ENCODE measurements around the gene ITIH4.

The ITIH4 gene

DNA sequence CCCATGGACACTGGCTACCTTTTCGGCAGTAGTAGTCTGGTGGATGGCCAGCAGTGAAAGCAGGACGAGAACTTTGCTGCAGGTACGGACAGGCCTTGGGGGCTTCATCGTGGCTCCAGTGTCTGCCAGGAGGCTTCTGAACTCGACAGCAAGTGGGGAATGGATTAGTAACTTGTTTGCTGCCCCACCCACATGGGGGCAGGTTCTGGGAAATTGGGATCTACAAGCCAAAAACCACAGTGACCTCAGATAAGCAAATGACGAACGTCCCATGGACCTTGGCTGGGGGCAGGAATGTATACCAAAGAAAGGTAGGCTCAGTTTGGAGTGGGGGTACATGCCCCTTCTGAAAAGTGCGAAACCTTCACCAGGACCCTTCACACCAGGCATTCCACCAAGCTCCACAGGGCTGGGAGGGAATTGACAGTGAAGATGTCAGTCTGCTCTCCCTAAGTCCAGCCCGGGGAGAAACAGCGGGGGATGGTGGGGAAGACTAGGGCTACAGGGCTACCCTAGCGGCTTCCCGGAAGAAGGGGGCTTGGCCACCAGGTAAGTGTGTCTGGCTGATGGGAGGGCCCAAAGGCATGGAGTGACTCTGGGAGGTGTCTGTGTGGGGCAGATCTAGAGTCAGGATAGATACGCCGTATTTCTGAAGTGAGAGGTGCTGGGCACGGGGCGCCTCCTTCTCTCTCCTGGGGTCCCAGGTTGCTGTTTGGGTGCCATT, at the start of gene ITIH4:
Gene ITIH4, minus strand, starts transcription at position 138 of the 724 bp plus-strand sequence. Its CDS starts 30 bp downstream, at position 108.
- DNase-seq: no peak

DNA sequence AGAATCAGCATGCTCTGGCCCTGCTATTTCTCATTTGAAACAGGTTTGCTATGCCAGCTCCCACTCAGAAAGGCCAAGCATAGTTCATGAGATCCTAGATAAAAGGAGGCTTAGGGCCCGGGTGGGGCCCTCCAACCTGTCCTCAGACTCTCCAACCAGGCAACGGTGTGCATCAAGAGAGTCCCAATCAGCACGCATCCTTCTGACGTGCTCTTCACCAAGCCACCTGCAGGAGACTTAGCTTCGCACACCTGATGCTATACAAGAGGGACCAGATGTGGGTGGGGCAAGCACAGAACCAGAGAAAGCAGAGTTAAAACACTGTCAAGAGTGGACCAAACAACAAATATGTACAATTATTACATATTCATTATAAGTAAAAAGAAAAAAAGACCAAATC, 49.6 kb upstream of the ITIH4 start:
- no peak for DNase-seq

DNA sequence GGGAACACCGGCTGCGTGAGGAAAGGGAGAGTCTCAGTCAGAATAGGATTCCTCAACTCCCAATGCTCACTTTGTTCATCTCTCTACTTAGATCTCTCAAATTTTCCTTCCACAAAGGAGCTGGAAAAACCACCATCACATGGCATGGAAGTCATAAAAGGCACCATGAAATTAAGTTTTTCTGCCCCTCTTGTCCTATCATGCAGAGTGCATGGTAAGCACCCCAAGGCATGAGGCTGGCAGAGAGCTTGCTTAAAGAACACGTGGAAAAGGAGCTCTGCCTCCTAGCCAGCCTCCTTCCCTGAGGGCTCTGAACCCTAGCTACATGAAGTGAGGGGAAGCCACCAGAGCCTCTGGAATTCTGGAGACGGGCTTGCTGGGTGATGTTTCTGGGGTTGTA, 49.1 kb upstream of the ITIH4 start:
- no peak for DNase-seq

DNA sequence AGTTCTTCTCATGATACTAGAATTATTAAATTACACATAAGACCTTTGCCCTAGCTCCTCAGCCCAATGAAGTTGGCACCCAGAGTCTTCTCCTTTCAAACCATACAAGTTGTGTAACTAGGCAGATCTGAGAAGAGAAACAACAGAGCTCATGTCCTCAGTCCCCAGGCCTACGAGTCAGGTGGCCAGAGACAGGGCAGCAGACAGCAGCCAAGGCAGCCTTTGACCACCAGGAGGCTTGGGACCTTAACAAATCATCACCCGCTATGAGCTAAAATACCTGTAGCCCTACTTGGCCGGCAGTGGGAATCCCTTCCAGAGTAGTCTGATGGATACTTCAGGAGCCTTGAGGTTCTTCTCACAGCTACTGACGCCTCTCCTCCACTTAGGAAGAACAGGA, 48.6 kb upstream of the ITIH4 start:
- no peak for DNase-seq

DNA sequence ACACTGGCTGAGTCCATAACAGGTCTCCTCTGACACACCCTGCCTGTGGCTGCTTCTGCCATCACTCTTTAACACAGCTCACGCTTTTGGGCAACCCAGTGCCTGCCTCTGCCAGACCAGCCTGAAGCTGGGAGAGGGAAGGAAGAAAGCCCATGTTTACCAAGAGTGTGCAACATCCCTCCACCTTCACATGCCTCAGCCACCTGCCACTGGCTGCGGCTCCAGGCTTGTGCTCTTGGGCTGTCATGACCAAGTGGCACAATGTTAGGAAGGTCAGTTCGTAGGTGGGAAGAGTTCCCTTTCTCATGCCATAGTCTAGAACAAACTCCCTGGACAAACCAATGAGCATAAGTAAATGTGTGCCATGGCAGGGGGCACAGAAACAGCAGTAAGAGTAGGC, 46.6 kb upstream of the ITIH4 start:
- no peak for DNase-seq

DNA sequence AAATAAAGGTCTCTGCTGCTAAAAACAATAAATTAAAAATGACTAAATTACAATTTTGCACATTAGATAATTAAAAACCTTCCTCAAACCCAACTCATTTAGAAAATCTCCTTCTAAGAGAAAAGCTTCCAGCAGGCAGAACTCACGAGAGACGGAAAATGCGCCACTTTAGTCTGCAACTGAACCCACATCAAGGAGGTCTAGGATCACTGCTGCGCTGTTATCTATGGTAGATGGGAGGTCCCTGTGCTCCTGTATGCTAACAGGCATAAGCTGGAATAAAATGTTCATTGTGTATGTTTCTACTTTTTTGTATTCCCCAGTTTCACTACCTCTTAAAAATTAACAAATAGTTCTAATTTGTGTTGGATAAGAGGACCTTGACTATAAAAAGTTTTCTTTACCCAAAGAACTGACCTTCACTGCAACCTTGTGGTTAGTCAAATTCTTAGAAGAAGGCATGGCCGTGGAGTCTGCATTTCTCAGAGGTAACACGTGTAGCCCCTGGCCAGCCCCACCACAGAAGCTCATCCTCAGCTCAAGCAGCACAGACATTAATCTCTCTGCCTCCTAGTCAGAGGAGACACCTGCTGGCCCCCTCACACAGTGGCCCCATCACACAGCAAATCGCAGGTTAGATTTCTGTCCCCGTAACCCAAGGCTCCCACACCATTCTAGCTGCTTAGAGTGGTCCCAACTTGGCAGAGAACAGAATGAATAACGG, 44.6 kb upstream of the ITIH4 start:
- DNase-seq: no peak

DNA sequence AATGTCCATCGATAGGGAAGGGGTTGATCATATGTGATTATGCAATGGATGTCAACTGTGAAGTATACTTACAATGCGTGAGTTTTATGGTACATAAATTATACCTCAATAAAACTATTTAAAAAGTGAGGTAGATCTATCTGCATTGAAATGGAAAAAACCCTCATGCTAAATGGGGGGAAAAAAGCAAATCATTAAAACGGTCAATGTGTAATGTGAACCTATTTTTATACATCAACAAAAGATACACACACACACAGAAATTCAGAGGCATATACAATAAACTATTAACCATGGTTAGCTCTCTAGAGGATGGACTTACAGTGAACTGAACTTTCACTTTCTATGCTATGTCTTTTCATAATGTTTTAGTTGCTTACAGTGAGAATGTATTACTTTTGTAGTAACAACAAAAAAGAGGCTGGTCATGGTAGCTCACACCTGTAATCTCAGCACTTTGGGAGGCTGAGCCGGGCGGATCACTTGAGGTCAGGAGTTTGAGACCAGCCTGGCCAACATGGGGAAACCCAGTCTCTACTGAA, 43.8 kb upstream of the ITIH4 start:
- DNase-seq: no peak

DNA sequence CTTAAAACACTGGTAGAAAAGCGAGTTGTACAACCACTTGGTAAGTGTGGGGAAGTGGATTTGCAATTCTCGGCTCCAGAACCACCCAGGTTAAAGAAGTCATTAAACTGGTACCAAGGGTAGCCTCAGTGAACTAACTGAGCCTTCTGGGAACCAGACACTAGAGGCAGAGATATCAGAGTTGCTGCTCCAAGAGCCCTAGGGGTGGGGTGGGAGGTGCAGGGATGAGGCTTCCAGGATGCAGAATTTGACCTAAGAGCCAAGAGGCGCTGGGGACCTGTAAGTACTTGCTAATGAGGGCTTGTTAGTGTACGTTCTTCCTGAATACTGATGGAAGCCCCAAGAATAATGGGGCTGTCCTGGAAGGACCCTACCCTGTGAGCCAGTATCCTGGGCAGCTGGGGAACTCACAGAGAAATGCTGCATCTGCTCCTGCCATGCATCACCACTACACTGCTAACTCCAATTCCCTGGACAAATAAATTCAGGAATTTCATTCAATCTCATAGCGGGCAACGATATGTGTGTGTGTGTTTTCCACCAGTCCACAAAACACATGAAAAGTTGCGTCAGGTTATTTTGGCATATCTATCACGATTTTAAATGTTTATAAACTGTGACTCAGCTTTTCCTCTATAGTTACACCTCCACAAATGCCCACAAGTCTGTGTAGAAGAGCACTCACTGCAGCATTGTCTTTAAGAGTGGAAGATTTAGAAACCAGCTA, 43.1 kb upstream of the ITIH4 start:
- no peak for DNase-seq

DNA sequence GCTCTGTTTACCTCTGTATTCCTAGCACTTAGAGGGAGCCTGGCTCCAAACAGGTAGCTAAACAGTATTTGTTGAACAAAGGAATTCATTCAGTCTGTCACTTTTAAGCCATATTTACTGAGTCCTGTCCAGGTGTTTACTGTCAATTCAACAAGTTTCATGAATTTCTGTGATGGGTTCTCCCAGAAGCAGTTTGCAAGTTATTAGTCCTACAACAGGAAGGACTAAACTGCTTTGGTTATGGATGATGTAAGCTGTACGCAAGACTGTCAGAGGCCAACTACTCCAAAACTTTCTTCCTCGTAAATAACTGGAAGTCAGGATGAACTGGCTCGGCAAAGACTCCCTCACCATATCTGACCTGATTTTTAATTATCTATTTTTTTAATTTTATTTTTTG, 41.8 kb upstream of the ITIH4 start:
- DNase-seq: no peak

DNA sequence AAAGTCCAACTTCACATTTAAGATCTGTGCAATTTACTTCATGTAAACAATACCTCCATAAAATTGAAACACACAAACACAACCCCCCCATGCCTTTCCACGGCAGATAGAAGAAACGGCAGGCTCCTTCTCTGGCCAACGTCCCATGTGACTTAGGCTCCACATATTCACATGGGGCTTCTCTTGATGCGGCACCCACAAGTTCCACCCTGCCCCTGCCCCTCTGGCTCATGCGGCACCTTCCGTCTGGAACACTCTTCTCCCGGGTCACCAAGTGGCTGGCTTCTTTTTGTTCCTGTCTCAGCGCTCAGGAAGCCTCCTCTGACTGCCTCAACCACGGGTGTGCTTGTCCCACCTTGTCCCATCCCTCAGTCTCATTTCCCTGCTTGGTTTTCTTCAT, 41.3 kb upstream of the ITIH4 start:
- no peak for DNase-seq

DNA sequence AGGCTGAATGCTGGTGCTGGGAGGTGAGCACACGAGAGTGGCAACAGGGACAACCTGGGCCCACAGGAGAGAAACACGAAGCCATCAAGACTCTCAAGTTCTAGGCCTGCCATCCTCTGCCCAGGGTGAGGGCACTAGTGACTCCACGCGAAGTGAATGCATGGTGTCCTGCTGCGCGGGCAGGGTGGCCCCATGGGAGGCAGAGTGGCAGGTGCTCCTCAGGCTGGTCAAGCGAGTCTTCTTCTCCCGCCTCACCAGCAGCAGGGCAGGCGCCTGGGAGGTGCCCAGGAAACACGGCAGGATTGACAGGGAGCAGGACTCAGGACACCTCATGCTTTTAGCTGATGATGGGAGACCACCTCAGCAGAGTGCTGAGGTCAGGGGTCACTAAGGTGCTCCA, 40.0 kb upstream of the ITIH4 start:
- no peak for DNase-seq

DNA sequence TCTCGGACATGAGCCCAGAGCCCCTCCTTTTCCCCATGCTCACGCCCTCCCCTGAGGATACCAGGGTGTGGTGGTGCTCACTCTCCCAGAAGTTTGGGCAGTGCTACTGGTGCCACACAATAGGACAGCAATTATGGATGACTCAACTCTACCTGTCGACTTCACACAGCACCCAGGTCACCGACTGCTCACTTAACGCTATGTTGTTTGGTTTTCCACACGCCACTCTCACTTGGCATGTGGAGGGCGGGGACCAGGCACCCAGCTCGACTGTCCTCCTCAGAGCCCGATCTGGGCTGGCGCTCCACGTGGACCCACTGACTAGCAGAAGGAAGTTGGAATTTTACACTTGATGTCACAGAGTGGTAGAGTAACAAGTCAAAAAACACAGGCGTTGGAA, 36.0 kb upstream of the ITIH4 start:
- DNase-seq: no peak

DNA sequence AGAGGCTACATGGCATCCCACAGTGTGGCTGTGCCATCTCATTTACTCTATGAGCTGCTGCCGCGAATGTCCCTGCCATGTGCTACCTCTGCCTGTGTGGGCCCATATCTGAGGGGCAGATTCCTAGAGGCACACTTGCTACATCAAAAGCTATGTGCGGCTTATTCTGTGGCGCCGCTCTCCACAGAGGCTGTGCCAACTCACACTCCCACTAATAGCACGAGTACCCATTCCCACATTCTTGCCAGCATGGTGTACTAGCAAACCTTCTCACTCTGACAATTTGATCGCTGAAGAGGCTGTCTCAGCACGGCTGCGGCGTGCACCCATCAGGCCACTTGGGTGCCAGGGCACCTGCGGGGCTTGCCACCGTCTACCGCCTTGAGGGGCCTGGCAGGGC, 35.5 kb upstream of the ITIH4 start:
- no peak for DNase-seq

DNA sequence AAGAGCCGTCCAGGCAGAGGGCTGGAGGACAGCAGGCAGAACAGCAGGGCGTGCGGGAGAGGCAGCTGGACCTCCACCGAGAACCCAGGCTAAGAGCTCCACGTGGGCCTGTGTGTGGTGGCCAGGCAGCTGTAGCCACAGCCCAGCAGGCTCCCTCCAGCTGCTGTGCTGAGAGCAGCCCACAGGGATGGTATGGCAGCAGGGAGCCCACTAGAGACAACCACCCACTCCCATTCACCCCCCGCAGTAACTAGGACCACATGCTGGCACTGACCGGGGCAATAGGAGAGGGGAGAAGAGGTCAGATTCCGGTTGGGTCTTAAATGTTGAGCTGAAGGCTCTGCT, 29.9 kb upstream of the ITIH4 start:
- DNase-seq: no peak

DNA sequence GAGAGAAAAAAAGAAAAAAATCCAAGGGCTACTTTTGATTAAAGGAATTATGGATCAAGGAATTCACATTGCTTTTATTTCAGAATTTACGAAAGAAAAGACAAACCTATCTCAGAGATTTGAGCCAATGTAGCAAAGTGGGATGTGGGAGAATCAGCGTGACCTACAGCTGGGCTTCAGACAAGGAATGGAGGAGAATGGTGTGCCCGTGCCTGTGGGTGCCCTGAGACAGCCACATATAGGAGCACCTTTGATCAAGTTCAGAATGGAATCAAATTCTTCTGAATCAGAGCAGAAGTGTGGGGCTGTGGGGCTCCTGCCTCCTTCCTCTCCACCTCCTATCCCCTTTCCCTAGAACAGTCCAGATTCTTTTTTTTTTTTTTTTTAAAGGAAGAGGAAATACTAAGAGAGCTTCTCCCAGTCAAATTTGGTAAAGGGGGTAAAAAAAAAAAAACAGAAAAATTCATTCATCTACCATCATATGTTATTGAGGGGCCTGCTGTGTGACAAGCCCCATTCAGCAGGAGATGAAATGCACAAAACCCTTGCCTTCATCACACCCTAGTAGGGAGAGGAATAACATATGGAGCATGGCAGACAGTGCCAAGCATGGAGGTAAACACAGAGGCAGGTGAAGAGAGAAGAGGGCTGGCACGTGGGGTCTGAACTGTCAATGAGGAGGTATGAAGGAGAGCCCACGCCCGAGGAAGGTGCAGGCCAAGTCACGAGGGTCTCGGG, 29.4 kb upstream of the ITIH4 start:
- no peak for DNase-seq

DNA sequence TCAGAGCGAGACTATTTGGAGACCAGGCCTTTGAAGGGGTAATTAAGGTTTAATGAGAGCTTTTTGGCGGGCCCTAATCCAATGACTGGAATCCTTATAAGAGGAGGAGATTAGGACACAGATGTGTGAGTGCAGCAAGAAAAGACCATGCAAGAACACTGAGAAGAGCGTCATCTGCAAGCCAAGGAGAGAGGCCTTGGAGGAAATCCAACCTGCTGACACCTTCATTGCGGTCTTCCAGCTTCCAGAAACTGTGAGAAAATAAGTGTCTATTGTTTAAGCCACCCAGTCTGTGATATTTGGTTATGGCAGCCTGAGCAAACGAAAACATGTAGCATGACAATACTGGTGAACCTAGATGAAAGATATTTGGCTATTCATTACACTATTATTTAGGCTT, 27.4 kb upstream of the ITIH4 start:
- DNase-seq: no peak

DNA sequence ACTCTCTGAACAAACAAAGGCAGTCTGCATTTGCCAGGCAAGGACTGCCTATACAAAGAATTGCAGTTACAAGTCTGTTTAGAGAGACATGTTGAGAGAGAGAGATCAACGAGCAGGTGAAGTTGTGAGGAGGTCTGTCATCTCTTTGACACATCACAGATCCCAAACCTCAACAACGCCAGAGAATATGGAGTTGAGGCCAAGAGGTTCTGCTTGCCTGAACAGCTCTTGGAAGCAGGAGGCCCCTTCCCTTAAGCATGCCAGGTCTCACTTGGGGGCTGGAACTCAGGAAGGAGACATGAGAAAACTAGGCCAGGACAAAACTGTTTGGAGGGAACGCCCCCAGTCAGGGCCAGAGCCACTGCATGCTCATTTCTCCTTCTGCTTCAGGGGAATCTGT, 26.7 kb upstream of the ITIH4 start:
- no peak for DNase-seq

DNA sequence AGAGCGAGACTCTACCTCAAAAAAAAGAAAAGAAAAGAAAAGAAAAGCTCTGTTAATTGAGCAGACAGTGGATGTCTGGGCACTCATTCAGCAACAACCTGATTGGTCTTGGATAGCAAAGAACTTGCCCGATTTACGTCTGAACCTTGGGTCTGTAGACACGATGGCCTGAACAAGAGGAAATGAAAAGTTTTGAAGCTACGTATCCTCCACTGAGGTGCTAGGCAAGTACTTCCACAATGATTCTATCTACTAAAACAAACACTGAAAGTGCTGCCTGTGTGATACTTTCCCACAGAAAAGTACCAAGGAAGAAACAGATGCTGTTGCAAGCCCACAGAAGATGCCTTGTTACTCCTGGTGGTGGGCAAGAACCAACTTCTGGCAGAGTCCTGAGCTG, 26.2 kb upstream of the ITIH4 start:
- DNase-seq: no peak

DNA sequence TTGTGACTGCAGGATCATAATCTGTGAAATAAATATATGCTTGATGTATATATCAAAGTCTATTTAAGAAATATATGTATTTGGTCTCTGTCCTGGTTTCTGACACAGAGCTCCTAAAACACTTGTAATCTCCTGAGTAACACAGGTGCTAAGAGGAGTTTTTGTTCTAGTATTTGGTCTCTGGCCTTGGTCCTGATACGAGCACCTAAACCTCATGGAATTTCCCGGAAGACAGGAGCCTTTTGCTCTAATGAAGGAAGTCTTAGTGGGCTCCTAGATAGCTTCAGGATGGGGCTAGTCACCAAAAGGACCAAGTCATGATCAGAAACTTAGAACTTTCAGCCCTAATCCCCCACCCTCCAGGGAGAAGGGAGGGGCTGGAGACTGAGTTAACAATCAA, 23.5 kb upstream of the ITIH4 start:
- no peak for DNase-seq

DNA sequence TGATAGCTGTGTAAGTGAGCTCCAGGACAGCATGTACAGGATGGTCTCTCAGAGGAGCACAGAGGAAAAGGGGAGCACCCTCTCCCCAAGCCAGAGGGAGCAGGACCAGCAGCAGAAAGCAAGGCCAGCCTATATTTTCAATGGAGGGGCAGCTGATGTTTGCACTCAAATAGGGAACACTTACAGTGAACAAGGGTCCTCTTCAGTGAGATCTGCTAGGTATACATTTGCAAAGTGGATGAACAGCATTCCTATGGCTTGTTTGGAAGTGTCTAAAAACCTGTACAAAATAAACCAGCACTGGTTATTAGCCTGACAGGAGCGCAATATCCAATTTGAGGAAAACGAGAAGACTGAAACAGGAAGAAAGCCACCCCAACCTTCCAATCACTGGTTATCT, 21.9 kb upstream of the ITIH4 start:
- no peak for DNase-seq

DNA sequence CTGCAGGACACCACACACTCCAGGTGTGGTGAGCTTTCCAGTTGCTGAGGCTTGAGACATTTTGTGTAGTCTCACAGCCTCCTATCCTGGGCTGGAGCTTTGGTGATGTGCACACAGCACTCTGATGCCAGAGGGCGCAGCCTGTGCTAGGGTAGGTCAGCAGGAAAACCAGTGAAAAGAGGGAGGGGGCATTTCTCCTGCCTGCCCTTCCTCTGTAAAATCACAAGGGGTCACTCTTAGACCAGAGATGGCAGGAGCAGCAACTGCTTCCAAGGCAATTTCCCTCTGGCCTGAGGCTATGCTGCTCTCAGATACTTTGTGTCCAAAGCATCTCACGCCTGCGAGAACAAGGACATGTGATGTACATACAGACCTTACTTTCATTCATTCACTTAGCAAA, 20.9 kb upstream of the ITIH4 start:
- DNase-seq: peak; percentile 16 to 34

DNA sequence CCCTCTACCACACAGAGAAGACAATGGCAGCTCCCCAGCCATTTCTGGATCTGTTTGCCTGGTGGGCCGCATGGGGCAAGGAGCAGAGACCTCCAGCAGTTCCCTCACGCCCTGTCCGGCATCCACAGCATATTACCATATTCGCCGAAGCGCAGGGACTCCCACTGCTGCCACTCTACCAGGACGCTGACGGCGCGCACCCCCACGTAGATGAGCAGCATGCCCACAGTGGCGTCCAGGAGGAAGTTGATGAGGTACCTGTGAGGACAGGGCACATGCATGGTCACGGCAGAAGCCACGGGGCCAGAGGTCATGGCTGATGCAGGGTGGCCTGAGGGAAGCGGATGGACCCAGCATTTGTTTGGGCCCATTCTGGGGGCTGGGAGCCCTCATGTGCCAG, 19.2 kb upstream of the ITIH4 start:
- DNase-seq: no peak

DNA sequence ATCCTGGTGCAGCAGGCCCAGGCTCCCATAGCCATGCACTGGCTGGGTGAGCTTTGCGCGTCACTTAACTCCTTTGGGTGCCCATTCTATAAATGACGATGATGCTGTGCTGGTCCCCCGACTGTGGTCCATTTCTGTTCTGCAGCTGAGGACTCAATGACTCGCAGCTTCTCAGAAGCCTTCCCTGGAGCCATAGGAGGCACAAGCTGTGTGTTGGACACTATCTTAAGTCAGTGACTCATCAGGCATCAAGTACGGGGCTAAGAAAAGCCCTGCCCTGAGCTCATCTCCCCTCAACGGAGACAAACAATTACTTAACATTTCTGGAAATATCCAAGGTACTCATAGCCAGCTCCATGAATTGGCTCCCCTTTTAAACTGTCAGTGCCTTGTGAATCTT, 18.1 kb upstream of the ITIH4 start:
- DNase-seq: no peak

Measured in CD4-positive, alpha-beta T cell treated with Interleukin-1 beta for 1 hour (primary cell).